Endothelial cell of umbilical vein (primary cell): ENCODE measurements around the gene LBX2.
A peak's percentile ranks its signal among the peaks of the same experiment; 100 is the strongest.

Experiments used
- CTCF ChIP-seq, 2 donors: IDR thresholded peaks; 1 replicate in 1 of 2; 2 replicates in 1 of 2; pipeline ENCODE4 v1.5.1; 2011; ENCODE audit warnings: low read length in 2 of 2, mild to moderate bottlenecking in 2 of 2, moderate library complexity in 2 of 2, control low read depth in 1 of 2, inconsistent platforms in 1 of 2, low read depth in 1 of 2; ENCODE audit not compliant: insufficient read depth in 1 of 2; ENCODE audit errors: extremely low read depth in 1 of 2
- EZH2 ChIP-seq: IDR thresholded peaks from 2 replicates; pipeline ENCODE4 v1.6.1; 2012; ENCODE audit warnings: borderline replicate concordance, low read depth, mild to moderate bottlenecking, moderate library complexity, low read length, inconsistent platforms; ENCODE audit not compliant: severe bottlenecking
- GATA2 ChIP-seq: IDR thresholded peaks from 2 replicates; pipeline ENCODE4 v1.7.0; 2011; ENCODE audit warnings: low read depth, mild to moderate bottlenecking, moderate library complexity, mixed read lengths, low read length; ENCODE audit not compliant: insufficient read length, insufficient read depth
- JUN ChIP-seq: IDR thresholded peaks from 2 replicates; pipeline ENCODE4 v1.6.1; 2011; ENCODE audit warnings: borderline replicate concordance, low read depth; ENCODE audit not compliant: insufficient read length, insufficient read depth
- MYC ChIP-seq: IDR thresholded peaks from one replicate; pipeline ENCODE4 v1.6.1; 2011; ENCODE audit warnings: mild to moderate bottlenecking, low read depth, low read length
- POLR2A ChIP-seq: IDR thresholded peaks from 2 replicates; pipeline ENCODE4 v1.6.1; 2012; ENCODE audit warnings: low read depth, mild to moderate bottlenecking, control low read depth, low read length
- POLR2AphosphoS5 ChIP-seq: IDR thresholded peaks from 2 replicates; pipeline ENCODE4 v1.6.1; 2012; ENCODE audit warnings: low read depth, mild to moderate bottlenecking, control low read depth, low read length, moderate library complexity; ENCODE audit not compliant: insufficient read depth
- TF ChIP-seq, protein P1 (sequence below): IDR thresholded peaks from 2 replicates; pipeline ENCODE4 v1.6.1; 2011; ENCODE audit not compliant: insufficient read depth, insufficient read length

GRCh38 chr2:74548285-74548899 is 49.0 kb upstream of the LBX2 start:
- TF ChIP-seq POLR2A (no peak), POLR2AphosphoS5 (no peak), CTCF (IDR thresholded peaks at IDR 0.05; ENCODE audit: extremely low read depth in 1 of 2, insufficient read depth in 1 of 2, low read depth in 1 of 2, low read length in 2 of 2) (no peak), GATA2 (no peak), MYC (no peak), EZH2 (peak; percentile 53), JUN (no peak)
- TF ChIP-seq, protein P1, sequence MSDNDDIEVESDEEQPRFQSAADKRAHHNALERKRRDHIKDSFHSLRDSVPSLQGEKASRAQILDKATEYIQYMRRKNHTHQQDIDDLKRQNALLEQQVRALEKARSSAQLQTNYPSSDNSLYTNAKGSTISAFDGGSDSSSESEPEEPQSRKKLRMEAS = no peak
